SHP77 (cell line): ENCODE measurements around the gene ULK2.
A peak's percentile ranks its signal among the peaks of the same experiment; 100 is the strongest.
"Not testable (repeated sequence)": the region's sequence is repeated elsewhere in the genome, so short reads cannot be mapped to it uniquely, and the experiment has no call there.

Source experiments
- DNase-seq, 2 experiments: peaks; one replicate each; lab custom pipeline; 2025; lab: John Stamatoyannopoulos, UW

Gene ULK2

DNA sequence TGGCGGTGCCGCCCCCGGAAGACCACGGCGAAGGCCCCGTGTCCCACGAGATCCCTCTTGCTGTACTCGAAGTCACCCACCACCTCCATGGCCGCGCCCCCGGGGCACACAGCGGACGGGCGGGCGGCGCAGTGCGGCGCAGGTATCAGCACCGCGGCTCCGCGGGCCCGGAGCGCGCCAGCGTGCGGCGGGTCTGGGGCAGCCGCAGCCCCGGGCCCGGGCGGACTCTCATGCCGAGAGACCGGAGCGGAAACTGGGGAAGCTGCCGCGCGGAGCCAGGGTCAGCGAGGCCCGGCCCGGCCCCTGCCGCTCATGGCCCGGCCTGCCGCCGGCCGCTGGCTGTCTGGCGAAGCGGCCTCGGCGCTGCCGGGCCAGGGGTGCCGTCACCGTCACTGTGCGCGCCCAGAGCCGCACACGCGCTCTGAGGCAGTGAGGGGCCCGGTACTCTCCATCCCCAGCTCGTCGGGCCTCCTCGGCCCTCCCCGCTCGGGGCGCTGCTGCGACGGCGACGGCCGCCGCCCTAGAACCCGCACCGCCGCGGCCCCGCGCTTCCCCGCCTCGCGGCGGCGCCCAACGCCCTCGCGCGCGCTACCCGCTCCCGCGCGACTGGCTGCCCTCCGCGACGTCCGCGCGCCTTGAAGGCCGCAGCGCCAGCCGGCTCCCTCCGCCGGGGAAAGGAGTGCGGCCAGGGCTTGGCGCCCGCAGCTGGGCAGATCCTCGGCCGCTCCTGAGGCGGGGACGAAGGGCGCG, at the start of gene ULK2:
TSS of gene ULK2 (minus strand) at position 608 of the 750 bp plus-strand sequence. CDS start at position 89, 519 bp downstream.
- peak; percentile 66 to 81 for DNase-seq

DNA sequence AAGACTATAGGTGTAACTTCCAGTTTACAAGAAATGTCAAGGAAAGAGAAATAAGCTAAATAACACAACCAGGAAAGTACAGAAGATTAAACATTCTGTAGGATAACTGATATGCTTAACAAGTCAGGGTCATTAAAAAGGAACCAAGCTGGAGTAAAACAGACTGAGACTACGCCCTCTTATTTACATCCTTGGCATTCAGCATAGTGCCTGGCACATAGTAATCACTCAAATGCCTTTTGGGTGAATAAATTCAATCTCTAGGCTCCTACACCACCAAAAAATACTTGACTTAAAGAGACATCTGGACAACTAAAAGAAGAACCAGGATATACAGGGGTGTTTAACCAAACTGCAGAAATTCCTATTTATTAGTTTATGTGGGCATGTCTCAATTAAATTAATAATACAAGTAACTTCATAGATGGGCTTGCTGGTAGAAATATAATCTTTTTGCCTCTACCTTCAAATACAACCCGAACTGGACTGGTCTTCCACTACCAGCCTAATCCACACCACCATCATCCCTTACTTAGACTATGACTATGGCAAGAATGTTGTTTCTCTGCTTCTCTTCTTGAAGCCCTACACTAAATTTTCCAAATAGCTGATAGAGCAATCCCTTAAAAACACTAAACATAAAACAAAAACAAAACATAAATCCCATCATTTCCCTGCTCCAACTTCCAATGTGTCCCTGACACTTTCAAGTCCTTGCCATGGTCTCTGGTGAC, 47.7 kb upstream of the ULK2 start:
- DNase-seq, result no peak

DNA sequence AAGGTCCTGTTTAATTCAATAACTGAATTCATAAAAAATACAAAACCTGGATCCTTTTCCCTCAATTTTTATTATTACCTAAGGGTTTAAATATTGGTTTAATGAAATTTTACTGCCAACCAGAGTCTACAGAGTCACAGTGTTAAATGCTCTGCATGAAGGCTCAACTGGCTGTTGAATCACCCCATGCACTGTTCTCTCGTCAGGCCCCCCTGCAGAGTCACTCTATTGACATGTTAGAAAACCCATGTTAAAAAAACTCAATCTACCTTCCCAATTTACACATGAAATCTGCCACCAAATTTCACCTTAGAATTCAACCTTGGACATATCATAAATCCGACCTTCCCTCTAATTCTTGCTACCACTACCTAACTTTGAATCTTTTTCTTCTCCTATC, 43.3 kb upstream of the ULK2 start:
- no peak for DNase-seq

DNA sequence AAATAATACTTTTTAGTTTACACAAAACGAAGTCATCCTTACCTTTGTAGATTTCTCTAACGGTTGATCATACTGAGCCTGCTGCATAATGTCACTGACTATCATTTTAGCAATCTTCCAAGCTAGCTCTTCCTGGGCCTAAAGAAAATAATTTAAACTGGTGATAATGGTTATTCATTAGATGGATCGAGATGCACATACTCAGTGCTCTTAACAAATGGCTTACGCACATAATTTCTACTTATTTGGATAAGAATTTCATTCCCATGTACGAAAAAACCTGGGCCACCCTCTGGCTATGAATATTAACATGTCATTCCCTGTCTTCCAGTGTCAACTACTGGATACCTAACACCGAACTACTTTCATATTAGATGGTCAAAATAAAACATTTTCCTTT, 41.4 kb upstream of the ULK2 start:
- DNase-seq, result no peak

- DNase-seq, result no peak
Observed at GRCh38 chr17:19905502-19905901, 37.8 kb upstream of the ULK2 start.

- no peak for DNase-seq
Observed at GRCh38 chr17:19904924-19905323, 37.2 kb upstream of the ULK2 start.

DNA sequence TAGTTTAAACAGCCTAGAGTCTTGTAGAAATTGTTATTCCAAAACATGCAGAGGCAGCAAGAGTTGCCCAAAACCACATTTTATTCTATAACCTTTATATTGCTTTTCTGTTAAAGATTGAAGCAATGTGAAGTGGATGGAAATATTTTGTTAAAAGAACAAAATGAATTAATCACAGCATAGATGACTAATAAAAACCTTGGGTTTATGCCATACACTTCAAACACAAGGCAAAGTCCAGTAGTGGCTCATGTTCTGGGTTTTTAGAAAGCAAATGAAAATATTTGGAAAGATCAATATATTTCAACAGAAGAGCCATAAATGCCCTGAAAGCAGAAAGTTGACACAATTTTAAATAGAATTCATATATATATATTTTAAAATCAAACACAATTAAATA, 36.7 kb upstream of the ULK2 start:
- DNase-seq, result no peak

DNA sequence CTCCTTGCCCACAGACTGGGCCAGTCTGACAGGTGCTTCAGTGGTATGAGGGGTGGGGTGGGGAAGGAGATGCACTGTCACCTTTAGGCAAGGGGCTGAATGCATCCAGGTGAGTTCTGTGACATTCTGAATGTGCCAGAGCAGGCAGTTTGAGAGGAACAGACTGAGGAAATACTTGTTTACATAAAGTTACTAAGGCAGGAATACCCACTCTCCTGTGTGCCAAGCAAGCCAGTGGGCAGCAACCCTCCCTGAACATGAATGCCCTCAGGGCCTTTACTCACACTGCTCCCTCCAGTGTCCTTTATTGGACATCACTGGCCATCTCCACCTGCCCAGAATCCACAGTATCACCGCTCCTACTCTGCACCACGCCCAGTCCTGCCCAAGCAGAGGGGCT, 33.1 kb upstream of the ULK2 start:
- no peak for DNase-seq

- no peak for DNase-seq
Observed at GRCh38 chr17:19897903-19898302, 30.2 kb upstream of the ULK2 start.

GRCh38 chr17:19897090-19897837, 29.5 kb upstream of the ULK2 start:
- DNase-seq, result peak; percentile 24 to 48

- DNase-seq, result no peak
Observed at GRCh38 chr17:19896679-19897078, 28.9 kb upstream of the ULK2 start.

DNA sequence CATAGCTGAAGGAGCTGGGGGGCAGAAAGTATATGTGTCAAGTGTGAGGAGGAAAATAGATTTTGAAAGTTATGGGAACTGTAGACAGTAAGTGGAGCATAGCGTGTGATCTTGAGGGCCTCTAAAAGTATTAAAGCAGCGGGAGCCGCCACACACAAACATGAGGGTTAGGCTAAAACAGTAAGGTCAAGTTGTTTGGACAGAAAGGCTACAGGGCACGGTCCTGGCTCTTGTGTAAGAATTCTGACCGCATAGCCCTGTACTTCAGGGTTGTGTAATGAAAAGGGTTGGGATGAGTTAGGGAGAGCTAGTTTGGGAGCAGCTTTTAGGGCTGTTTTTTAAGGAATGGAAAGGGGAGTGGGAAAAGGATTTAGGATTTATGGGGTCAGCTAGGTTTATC, 22.8 kb upstream of the ULK2 start:
- not testable (repeated sequence) for DNase-seq

- DNase-seq, result not testable (repeated sequence)
Observed at GRCh38 chr17:19890001-19890400, 22.3 kb upstream of the ULK2 start.

DNA sequence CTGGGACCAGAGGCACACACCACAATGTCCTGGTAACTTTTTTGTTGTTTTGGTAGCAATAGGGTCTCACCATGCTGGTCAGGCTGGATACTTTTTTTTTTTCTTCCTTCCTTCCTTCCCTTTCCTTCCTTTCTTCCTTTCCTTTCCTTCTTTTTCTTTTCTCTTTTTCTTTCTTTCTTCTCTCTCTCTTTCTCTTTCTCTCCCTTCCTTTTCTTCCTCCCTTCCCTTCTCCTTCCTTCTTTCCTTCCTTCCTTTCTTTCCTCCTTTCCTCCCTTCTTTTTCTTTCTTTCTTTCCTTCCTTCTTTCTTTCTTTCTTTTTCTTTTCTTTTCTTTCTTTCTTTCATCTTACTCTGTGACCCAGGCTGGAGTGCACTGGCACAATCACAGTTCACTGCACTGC, 18.4 kb upstream of the ULK2 start:
- DNase-seq, result no peak

DNA sequence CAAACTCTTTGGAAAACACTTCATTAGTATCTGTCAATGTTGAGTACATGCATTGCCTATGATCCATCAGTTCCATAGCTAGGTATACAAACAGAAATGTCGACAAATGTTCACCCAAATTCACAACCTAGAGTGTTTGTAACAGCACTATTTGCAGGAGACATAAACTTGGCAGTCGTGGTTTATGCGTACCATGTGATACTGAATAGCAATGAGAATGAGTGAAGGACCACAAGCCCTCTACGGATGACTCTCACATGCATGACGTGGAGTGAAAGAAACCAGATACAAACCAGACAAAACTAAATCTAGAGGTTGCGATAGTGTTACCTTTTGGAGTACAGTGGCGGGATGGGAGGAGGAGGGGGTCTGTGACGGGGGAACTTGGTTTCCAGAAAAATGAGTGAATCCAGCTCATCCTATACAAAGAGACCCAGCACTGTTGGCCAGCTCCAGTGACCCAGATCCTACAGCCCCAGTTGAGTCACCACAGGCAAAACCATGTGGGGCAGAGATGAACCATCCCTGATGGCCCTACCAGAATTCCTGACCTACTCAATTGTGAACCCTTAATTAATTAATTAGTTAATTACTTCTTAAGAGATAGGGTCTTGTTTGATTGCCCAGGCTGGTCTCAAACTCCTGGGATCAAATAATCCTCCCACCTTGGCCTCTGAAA, 15.9 kb upstream of the ULK2 start:
- DNase-seq, result no peak

- no peak for DNase-seq
Observed at GRCh38 chr17:19880393-19880792, 12.7 kb upstream of the ULK2 start.

DNA sequence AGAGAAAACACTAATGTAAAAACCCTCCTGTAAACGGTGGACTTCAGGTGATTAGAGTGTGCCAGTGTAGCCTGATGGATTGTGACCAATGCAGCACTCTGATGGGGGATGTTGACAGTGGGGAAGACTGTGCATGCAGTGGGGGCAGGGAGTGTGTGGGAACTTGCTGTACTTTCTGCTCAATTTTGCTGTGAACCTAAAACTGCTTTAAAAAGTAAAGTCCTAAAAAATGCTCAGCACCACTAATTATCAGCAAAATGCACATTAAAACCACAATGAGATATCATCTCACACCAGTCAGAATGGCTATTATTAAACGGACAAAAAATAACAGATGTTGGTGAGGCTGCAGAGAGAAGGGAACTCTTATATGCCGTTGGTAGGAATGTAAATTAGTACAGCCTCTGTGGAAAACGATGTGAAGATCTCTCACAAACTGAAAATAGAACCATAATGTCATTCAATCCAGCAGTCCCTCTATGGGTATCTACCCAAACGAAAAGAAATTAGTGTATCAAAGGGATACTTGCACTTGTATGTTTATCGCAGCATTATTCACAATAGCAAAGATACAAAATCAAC, 9.7 kb upstream of the ULK2 start:
- DNase-seq, result no peak

DNA sequence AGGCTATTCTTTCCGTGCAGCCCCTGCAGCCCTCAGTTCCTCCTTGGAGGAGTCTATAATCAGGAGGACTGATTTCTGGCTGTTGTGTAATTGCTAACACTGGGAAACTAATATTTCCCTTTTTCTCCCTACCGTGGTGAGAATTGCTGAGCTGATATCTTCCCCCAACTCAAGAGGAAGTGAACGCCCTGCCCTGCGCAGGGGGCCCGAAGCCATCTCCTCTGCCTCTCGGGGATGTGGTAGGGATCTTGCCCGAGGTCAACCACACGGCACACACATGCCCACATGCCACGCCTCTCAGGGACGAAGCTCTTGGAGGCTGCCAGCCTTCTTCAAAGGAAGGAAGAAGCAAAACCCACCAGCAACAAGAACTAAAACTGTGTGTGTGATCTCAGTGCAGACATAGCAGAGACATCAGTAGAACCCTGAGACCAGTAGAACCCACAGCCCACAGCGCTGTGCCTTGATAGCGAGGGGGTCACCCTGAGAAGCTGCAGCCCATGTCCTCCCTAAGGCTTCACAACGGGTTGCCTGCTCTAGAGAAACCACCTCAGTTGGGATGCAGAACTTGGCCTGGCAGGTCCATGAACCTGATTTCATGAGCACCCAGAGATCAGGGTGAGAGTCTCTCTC, 8.9 kb upstream of the ULK2 start:
- DNase-seq, result no peak

DNA sequence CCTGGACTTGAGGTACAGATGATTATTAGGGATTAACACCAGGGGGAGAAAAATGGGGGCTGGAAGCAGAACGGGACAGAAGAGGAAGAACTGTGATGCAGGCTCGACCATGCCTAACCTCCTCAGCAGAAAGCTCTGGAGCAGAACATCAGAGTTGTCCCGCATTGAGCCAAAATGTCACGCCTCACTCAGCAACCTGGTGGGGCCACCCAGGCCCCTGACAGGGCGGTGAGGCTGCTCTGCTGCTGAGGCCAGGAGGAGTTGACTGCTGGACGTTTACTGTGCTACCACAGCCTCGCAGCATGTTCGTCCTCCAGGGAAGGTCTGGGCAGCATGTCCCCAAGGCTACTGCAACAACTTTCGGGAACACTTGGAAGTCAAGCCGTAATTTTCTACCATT, 6.5 kb upstream of the ULK2 start:
- DNase-seq, result no peak

- DNase-seq, result no peak
Observed at GRCh38 chr17:19873346-19873745, 5.6 kb upstream of the ULK2 start.

- no peak for DNase-seq
Observed at GRCh38 chr17:19868079-19868395, 301 bp upstream of the ULK2 start.

DNA sequence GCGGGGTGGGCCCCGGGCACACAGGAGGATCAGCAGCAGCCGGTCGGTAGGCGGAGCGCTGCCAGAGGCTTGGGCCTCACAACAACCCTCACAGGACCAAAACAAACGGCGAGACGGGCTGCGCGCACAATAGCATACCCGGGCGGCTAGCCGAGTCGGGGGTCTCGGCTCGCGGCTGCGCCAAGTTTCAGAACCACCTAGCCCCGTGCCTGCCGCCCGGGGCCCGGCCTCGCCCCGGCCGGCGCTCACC, 732 bp downstream of the ULK2 start:
- peak; percentile 78 to 81 for DNase-seq
